ENCODE results near the gene CNTN5.

The CNTN5 gene

GRCh38 chr11:99489581-99489980 lies 468.8 kb downstream of the CNTN5 start:
- intact Hi-C loops (cut with DNase I): no loop called here

GRCh38 chr11:99494065-99494464 lies 473.3 kb downstream of the CNTN5 start:
- intact Hi-C loops (cut with DNase I): no loop called here
- DNase-seq: no peak

More at GRCh38 chr11:99489581-99489980, 468.8 kb downstream of the CNTN5 start:
- no peak for DNase-seq

- no peak for DNase-seq
- intact Hi-C loops (cut with DNase I): no loop called here
These were observed 480.9 kb downstream of the CNTN5 start for GRCh38 chr11:99501655-99502054.

- DNase-seq: no peak
- intact Hi-C loops (cut with DNase I): no loop called here
These were observed 484.6 kb downstream of the CNTN5 start for GRCh38 chr11:99505316-99505715.

- intact Hi-C loops (cut with DNase I): no loop called here
- no peak for DNase-seq
These were observed 485.1 kb downstream of the CNTN5 start for GRCh38 chr11:99505831-99506230.

GRCh38 chr11:99509863-99510262 lies 489.1 kb downstream of the CNTN5 start:
- no peak for DNase-seq
- intact Hi-C loops (cut with DNase I): no loop called here

GRCh38 chr11:99513368-99513767 lies 492.6 kb downstream of the CNTN5 start:
- intact Hi-C loops (cut with DNase I): no loop called here
- no peak for DNase-seq

- intact Hi-C loops (cut with DNase I): no loop called here
- DNase-seq: no peak
These were observed 498.3 kb downstream of the CNTN5 start for GRCh38 chr11:99519095-99519494.

GRCh38 chr11:99522467-99523173 lies 501.9 kb downstream of the CNTN5 start:
- intact Hi-C loops (cut with DNase I): no loop called here
- DNase-seq: no peak

GRCh38 chr11:99531468-99531867 lies 510.7 kb downstream of the CNTN5 start:
- peak in 1 of 10 donors; percentile 33 for DNase-seq
- intact Hi-C loops (cut with DNase I): no loop called here

GRCh38 chr11:99534812-99535211 lies 514.1 kb downstream of the CNTN5 start:
- no peak for DNase-seq
- intact Hi-C loops (cut with DNase I): no loop called here

- intact Hi-C loops (cut with DNase I): no loop called here
These were observed 514.7 kb downstream of the CNTN5 start for GRCh38 chr11:99535406-99535805.

GRCh38 chr11:99535819-99536218 lies 515.1 kb downstream of the CNTN5 start:
- intact Hi-C loops (cut with DNase I): no loop called here
- DNase-seq: no peak

More at GRCh38 chr11:99535406-99535805, 514.7 kb downstream of the CNTN5 start:
- no peak for DNase-seq

GRCh38 chr11:99537681-99538080 lies 516.9 kb downstream of the CNTN5 start:
- intact Hi-C loops (cut with DNase I): no loop called here
- DNase-seq: no peak

GRCh38 chr11:99545616-99546015 lies 524.9 kb downstream of the CNTN5 start:
- intact Hi-C loops (cut with DNase I): no loop called here
- no peak for DNase-seq

GRCh38 chr11:99548264-99548663 lies 527.5 kb downstream of the CNTN5 start:
- intact Hi-C loops (cut with DNase I): no loop called here
- no peak for DNase-seq

- DNase-seq: no peak
- intact Hi-C loops (cut with DNase I): no loop called here
These were observed 533.6 kb downstream of the CNTN5 start for GRCh38 chr11:99554232-99554903.

- intact Hi-C loops (cut with DNase I): no loop called here
- DNase-seq: no peak
These were observed 534.7 kb downstream of the CNTN5 start for GRCh38 chr11:99555486-99555885.

GRCh38 chr11:99565333-99565732 lies 544.6 kb downstream of the CNTN5 start:
- intact Hi-C loops (cut with DNase I): no loop called here
- DNase-seq: no peak

GRCh38 chr11:99567334-99567956 lies 546.7 kb downstream of the CNTN5 start:
- intact Hi-C loops (cut with DNase I): no loop called here
- no peak for DNase-seq

- no peak for DNase-seq
- intact Hi-C loops (cut with DNase I): no loop called here
These were observed 548.1 kb downstream of the CNTN5 start for GRCh38 chr11:99568808-99569207.

- intact Hi-C loops (cut with DNase I): no loop called here
- DNase-seq: no peak
These were observed 550.3 kb downstream of the CNTN5 start for GRCh38 chr11:99571094-99571493.

Data from posterior cingulate gyrus (tissue), 11 donors.